WTC11 (cell line): ENCODE data around the gene DNAJC7. TPM values are rescaled to one million over a fixed set of nuclear protein-coding genes. Genes with fewer than 3 reads are reported as not detected.

Experiments used
- ATAC-seq: fragments of 200-7000 bp; cut with Tn5 transposase; 2 replicates; pipeline ENCODE4 v1.10.0; 2021; ENCODE audit warnings: mild to moderate bottlenecking, moderate library complexity
- CTCF ChIA-PET: fragments of 300-600 bp; sonication (Branson Sonifier 250); formaldehyde crosslinking; loops from one replicate; lab custom pipeline; 2021; ENCODE audit warnings: antibody characterized with exemption; lab: Charles Lee
- POLR2A ChIA-PET: fragments of 350-600 bp; sonication (Branson Sonifier 250); formaldehyde crosslinking; loops from one replicate; lab custom pipeline; 2021; ENCODE audit warnings: antibody characterized with exemption; lab: Charles Lee
- DNase-seq: peaks from one replicate; pipeline ENCODE4 v3.0.0; 2021; ENCODE audit warnings: low spot score
- H3K27ac Mint-ChIP-seq: 2 replicates; pipeline ENCODE4 v1.8.0; 2021; ENCODE audit warnings: mixed read lengths
- H3K27me3 Mint-ChIP-seq: 2 replicates; pipeline ENCODE4 v1.8.0; 2021; ENCODE audit warnings: low read depth, mild to moderate bottlenecking, moderate library complexity, mixed read lengths
- H3K36me3 Mint-ChIP-seq: 2 replicates; pipeline ENCODE4 v1.8.0; 2021; ENCODE audit warnings: mixed read lengths
- H3K4me1 Mint-ChIP-seq: 2 replicates; pipeline ENCODE4 v1.8.0; 2022; ENCODE audit warnings: mixed read lengths
- H3K4me3 Mint-ChIP-seq: 2 replicates; pipeline ENCODE4 v1.8.0; 2021; ENCODE audit warnings: mild to moderate bottlenecking, moderate library complexity, mixed read lengths
- H3K9me3 Mint-ChIP-seq: 2 replicates; pipeline ENCODE4 v1.8.0; 2021; ENCODE audit warnings: mixed read lengths
- AR ChIP-seq: fragments of 250-450 bp; sonication (Bioruptor Pico); IDR thresholded peaks from 2 replicates; pipeline ENCODE4 v1.9.0; 2021; ENCODE audit warnings: mild to moderate bottlenecking
- ATF3 ChIP-seq: sonication (generic); formaldehyde crosslinking; conservative IDR thresholded peaks from 2 replicates; pipeline ENCODE4 v1.8.1; 2022; ENCODE audit warnings: mild to moderate bottlenecking, missing genetic modification reagents
- CBFB ChIP-seq: sonication (generic); formaldehyde crosslinking; IDR thresholded peaks from 2 replicates; pipeline ENCODE4 v1.8.1; 2022; ENCODE audit warnings: mild to moderate bottlenecking, low read depth, missing genetic modification reagents
- E2F4 ChIP-seq: sonication (generic); formaldehyde crosslinking; IDR thresholded peaks from 2 replicates; pipeline ENCODE4 v1.8.1; 2022; ENCODE audit warnings: low read depth, mild to moderate bottlenecking, moderate library complexity, missing genetic modification reagents, borderline replicate concordance
- FOXP4 ChIP-seq: sonication (generic); formaldehyde crosslinking; IDR thresholded peaks from 2 replicates; pipeline ENCODE4 v1.8.0; 2022; ENCODE audit warnings: mild to moderate bottlenecking, missing genetic modification reagents
- GABPB1 ChIP-seq: sonication (generic); formaldehyde crosslinking; IDR thresholded peaks from 2 replicates; pipeline ENCODE4 v1.8.1; 2023; ENCODE audit warnings: mild to moderate bottlenecking, missing genetic modification reagents
- GTF2I ChIP-seq: fragments of 250-450 bp; sonication (Bioruptor Pico); conservative IDR thresholded peaks from 2 replicates; pipeline ENCODE4 v1.4.0; 2021; ENCODE audit warnings: mild to moderate bottlenecking
- MYBL2 ChIP-seq: sonication (generic); formaldehyde crosslinking; IDR thresholded peaks from 2 replicates; pipeline ENCODE4 v1.8.1; 2023; ENCODE audit warnings: mild to moderate bottlenecking, moderate library complexity, missing genetic modification reagents
- TCF7 ChIP-seq: sonication (generic); formaldehyde crosslinking; IDR thresholded peaks from 2 replicates; pipeline ENCODE4 v1.8.0; 2022; ENCODE audit warnings: mild to moderate bottlenecking, low read depth, missing genetic modification reagents, moderate library complexity
- ZNF423 ChIP-seq: fragments of 250-450 bp; sonication (Bioruptor Pico); IDR thresholded peaks from 2 replicates; pipeline ENCODE4 v2.1.2; 2022; ENCODE audit warnings: mild to moderate bottlenecking, moderate library complexity
- ZNF512 ChIP-seq: sonication (generic); formaldehyde crosslinking; IDR thresholded peaks from 2 replicates; pipeline ENCODE4 v1.8.1; 2022; ENCODE audit warnings: missing genetic modification reagents, borderline replicate concordance
- total RNA-seq: library from RNA; stranded (reverse); gene quantifications from 3 replicates; pipeline ENCODE4 v1.2.3, GENCODE V29; 2021
- TF ChIP-seq, protein P1 (sequence below): sonication (generic); formaldehyde crosslinking; IDR thresholded peaks from 2 replicates; pipeline ENCODE4 v1.8.1; 2023; ENCODE audit warnings: mild to moderate bottlenecking, missing genetic modification reagents
- TF ChIP-seq, protein P2 (sequence below): sonication (generic); formaldehyde crosslinking; conservative IDR thresholded peaks from 2 replicates; pipeline ENCODE4 v1.8.1; 2023; ENCODE audit warnings: mild to moderate bottlenecking, low read depth, missing genetic modification reagents, moderate library complexity

DNAJC7 gene
- total RNA-seq, 1 experiment from 2014 or later: 140 TPM

DNA sequence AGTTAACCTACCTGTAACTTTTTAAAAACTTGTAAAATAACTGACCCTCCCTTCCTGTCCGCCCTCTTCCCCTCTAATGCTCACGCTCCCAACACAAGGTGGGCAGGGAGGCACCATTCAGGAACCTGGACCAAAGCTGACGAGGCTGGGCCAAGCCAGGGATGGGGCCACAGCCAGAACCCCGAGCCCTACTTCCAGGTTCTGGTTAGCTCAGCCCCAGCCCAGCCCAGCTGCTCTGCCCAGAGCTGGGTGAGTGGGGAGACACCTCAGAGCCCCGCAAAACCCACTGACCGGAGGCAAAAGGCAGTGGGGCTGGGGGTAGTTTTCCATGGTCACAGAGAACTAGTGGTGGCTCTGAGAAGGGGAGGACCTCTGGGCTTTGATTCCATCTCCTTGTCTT lies 43.2 kb downstream of the DNAJC7 start:
- no peak for ATAC-seq
- DNase-seq: no peak
- peaks cover 48% of the 10 kb centered on the region for H3K36me3 Mint-ChIP-seq
- no peaks in the 10 kb centered on the region for H3K4me1 Mint-ChIP-seq
- no peaks in the 10 kb centered on the region for H3K9me3 Mint-ChIP-seq
- H3K27me3 Mint-ChIP-seq: no peaks in the 10 kb centered on the region
- no peak overlapping the region for H3K27ac Mint-ChIP-seq
- CTCF ChIA-PET: no interaction called here
- no peak for TF ChIP-seq ATF3 (CRISPR knock-in tag)
- TF ChIP-seq, all 79 proteins: peak for 0
- H3K4me3 Mint-ChIP-seq: no peak overlapping the region
- POLR2A ChIA-PET: no interaction called here

- no peak overlapping the region for H3K27ac Mint-ChIP-seq
- no peaks in the 10 kb centered on the region for H3K9me3 Mint-ChIP-seq
- H3K4me1 Mint-ChIP-seq: no peaks in the 10 kb centered on the region
- CTCF ChIA-PET: interaction anchor here (0.8 to 1.6 kb wide), 2 partner anchors 14 to 187 kb away, joined by 3 read pairs; partner anchors contain the start of gene JUP
- H3K4me3 Mint-ChIP-seq: no peak overlapping the region
- POLR2A ChIA-PET: no interaction called here
- DNase-seq: no peak
- TF ChIP-seq, protein P1, sequence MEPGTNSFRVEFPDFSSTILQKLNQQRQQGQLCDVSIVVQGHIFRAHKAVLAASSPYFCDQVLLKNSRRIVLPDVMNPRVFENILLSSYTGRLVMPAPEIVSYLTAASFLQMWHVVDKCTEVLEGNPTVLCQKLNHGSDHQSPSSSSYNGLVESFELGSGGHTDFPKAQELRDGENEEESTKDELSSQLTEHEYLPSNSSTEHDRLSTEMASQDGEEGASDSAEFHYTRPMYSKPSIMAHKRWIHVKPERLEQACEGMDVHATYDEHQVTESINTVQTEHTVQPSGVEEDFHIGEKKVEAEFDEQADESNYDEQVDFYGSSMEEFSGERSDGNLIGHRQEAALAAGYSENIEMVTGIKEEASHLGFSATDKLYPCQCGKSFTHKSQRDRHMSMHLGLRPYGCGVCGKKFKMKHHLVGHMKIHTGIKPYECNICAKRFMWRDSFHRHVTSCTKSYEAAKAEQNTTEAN (CRISPR knock-in tag): no peak
- TF ChIP-seq GTF2I (CRISPR knock-in tag) (no peak), CBFB (no peak), GABPB1 (CRISPR knock-in tag) (no peak), AR (CRISPR knock-in tag) (no peak), TCF7 (CRISPR knock-in tag) (no peak), FOXP4 (CRISPR knock-in tag) (no peak), ZNF512 (no peak), MYBL2 (CRISPR knock-in tag) (no peak), ZNF423 (CRISPR knock-in tag) (no peak), E2F4 (CRISPR knock-in tag) (no peak)
- TF ChIP-seq, protein P2, sequence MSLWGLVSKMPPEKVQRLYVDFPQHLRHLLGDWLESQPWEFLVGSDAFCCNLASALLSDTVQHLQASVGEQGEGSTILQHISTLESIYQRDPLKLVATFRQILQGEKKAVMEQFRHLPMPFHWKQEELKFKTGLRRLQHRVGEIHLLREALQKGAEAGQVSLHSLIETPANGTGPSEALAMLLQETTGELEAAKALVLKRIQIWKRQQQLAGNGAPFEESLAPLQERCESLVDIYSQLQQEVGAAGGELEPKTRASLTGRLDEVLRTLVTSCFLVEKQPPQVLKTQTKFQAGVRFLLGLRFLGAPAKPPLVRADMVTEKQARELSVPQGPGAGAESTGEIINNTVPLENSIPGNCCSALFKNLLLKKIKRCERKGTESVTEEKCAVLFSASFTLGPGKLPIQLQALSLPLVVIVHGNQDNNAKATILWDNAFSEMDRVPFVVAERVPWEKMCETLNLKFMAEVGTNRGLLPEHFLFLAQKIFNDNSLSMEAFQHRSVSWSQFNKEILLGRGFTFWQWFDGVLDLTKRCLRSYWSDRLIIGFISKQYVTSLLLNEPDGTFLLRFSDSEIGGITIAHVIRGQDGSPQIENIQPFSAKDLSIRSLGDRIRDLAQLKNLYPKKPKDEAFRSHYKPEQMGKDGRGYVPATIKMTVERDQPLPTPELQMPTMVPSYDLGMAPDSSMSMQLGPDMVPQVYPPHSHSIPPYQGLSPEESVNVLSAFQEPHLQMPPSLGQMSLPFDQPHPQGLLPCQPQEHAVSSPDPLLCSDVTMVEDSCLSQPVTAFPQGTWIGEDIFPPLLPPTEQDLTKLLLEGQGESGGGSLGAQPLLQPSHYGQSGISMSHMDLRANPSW (CRISPR knock-in tag): no peak
- TF ChIP-seq, all 79 proteins: peak for 0
- Mint-ChIP-seq H3K27me3 (no peaks in the 10 kb centered on the region), H3K36me3 (peaks cover 45% of the 10 kb centered on the region)
- ATAC-seq: no peak
These were observed 43.8 kb downstream of the DNAJC7 start for GRCh38 chr17:41973408-41973811.
